GM18868 (cell line): ENCODE measurements around the gene ZNF761.
A peak's percentile ranks its signal among the peaks of the same experiment; 100 is the strongest.
"Not testable (repeated sequence)": the region's sequence is repeated elsewhere in the genome, so short reads cannot be mapped to it uniquely, and the experiment has no call there.

Experiments
- ATAC-seq: cut with Tn5 transposase; IDR thresholded peaks from one replicate; pipeline ENCODE4 v1.9.1; 2021; ENCODE audit warnings: mild to moderate bottlenecking, moderate library complexity; ENCODE audit not compliant: unreplicated experiment

The ZNF761 gene

DNA sequence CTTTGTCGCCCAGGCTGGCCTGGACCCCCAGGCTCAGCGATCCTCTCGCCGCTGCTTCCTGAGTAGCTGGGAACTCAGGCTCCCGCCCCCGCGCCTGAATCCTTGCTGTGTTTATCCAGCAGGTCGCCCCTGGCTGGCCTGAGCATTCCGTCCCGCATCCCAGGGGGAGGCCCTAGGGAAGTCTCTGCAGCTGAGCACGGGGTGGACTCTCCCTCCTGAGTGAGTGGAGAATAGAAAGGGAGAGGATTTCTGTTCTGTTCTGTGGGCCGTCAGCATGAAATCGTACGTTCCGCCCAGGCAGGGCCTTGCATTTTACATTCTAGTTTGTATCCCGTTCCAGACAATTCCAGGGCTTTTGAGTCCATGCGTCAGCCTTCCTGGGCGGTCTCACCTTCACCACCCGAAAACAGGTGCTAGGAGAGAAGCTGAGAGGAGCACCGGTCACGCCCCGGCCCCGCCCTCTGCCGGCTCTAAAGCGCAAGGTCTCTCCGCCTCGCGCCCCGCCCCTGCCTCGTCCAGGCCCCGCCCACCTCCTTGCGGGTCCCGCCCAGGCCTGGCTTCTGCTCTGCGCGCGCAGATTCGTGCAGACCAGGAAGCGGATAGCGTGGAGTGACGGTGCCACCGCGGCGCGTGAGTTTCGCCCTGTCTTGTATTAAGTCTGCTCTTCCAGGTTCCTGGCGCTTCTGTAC lies at the start of gene ZNF761:
ZNF761 (plus strand) TSS at position 586 of the 689 bp plus-strand sequence. CDS start 15,285 bp downstream, outside the sequence.
- peak; percentile 93 for ATAC-seq

DNA sequence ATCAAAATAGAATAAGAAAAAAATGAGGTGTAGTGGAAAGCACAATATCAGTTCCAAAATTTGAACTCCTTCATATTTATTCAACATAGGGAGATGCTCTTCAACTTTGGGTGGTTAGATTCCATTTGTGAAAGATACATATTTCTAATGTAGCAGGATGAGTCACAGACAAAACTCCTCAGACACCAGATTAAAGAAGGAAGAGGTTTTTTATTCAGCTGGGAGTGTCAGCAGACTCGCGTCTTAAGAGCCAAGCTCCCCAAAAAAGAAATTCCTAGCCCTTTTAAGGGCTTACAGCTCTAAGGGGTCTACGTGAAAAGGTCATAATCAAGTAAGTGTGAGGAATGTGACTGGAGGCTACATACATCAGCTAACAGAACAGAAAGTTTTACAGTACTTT lies 43.6 kb upstream of the ZNF761 start:
- no peak for ATAC-seq

DNA sequence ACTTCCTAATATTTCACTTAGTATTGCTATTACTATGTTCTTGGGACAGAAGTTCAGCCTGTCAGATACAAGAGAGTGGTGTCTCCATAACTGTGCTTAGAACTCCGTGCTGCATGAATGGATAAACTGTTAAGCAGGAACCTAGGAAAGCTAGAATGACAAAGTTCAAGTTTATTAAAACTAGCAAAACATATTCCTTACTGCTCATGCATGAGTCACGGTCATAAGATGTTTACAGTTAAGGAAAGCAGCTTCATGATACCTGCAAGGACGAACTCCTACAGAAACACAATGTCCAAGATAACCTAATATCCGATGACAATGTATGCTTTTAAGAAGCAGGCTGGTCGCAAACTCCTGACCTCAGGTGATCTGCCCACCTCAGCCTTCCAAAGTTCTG lies 42.9 kb upstream of the ZNF761 start:
- ATAC-seq, result no peak

DNA sequence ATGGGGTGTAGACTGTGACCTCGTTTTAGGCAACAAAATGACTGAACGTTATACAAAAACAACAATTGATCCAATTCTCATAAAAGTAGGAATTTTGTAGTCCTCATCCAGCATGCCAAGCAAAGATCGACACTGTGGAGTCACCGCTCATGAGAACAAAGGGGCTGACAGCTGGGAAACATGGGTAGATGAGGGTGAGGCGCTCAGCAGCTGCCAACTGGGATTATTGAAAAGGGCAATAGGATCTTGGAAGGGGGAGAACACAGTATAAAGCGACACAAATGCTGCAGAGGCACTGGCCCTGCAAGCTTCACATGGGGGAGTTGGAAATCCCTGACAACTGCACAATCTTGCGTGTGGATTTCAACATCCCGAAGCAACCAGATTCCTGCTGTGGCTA lies 42.2 kb upstream of the ZNF761 start:
- no peak for ATAC-seq

DNA sequence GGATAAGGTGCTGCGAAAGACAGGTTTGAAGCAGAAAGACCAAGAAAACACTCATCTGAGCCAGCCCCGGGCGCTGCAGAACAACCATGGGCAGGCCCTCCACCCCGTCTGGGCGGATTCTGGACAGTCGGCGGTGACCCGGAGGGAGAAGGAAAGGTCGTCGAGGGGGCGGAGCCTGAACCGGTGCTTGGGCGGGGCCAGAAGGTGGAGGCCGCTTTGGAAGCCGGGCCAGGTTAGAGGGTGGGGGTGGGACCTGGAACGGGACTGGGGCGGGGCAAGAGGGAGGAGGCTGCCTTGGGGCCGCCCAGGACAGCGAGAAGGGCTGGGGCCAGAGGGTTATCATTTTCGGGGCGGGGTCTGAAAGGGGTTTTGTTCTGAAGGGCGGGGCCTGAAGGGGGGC lies 41.8 kb upstream of the ZNF761 start:
- no peak for ATAC-seq

DNA sequence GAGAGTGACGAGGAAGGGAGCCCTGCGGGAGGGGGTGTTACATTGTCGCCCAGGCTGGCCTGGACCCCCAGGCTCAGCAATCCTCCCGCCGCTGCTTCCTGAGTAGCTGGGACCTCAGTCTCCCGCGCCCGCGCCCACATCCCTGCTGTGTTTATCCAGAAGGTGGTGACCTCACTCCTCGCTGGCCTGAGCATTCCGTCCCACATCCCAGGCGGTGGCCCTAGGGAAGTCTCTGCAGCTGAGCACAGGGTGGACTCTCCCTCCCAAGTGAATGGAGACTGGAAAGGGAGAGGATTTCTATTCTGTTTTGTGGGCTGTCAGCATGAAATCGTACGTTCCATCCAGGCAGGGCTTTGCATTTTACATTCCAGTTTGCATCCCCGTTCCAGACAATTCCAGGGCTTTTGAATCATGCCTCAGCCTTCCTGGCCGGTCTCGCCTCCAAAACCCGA lies 37.2 kb upstream of the ZNF761 start:
- ATAC-seq, result no peak

DNA sequence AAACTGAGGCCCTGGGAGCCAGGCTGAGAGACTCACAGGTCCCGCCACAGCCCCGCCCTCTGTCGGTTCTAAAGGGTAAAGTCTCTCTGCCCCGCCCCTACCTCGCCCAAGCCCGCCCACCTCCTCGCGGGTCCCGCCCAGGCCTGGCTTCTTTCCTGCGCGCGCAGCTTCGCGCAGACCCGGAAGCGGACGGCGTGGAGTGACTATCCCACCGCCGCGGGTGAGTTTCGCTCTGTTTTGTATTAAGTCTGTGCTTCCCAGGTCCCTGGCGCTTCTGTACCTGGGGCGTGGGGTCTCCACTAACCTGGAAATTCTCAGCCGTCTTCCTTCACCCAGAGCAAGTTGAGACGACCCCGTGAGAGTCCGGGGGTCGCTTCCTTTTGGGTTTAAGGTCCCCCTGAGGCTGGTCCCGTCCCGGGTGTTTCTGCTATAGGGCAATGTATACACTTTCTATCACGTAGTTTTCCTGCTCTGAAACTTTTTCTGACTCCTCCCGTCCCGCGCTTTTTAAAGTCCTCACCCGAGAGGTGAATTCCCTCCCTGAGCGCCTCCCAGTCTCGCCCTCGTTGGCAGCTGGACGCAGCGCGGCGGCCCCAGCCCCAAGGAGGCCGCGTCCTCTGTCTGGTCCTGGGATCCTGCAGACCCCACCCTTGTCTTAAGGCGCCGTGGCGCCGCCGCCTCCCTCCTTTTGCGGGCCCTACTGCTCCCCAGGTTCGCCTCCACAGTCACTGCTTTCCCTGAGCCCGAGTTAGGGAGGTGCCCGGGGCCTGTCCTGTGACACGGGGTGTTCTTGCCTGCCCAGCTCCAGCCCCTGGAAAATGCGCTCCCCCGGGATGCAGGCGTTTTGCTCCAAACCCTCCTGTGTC lies 36.6 kb upstream of the ZNF761 start, which contains the start of gene ZNF765:
ZNF765 (plus strand) TSS at position 176 of the 866 bp plus-strand sequence. CDS start 2,867 bp downstream, outside the sequence.
- peak; percentile 92 for ATAC-seq

DNA sequence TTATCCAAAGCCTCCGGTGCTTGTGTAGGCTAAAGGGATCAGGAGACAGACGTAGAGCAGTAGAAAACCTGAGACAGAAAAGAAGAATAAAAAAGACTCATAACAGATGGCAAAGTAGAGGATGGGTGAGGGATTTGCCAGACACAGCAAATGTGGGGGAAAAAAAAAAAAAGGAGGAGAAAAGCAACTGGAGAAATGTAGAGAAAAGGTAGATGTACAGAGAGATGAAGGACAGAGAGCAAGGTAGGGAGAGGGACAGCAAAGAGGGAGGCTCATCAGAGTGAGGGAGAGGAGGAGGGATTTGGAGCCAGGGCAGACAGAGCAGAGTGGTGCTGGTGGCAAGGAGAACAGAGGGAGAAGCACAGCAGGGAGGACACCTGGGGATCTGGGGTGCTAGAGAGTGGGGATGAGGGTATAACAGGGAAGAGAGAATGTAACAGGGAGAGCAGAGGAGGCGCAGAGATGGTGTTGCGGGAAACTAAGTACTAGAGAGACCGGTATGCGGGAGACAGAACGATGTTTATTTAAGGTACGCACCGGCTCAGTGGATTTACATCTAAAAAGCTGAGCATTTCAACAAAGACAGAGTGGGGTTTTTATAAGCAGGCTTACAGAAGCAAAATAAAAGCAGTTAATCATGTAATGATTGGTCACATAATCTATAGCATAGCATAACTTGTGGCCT lies 35.8 kb upstream of the ZNF761 start:
- not testable (repeated sequence) for ATAC-seq

DNA sequence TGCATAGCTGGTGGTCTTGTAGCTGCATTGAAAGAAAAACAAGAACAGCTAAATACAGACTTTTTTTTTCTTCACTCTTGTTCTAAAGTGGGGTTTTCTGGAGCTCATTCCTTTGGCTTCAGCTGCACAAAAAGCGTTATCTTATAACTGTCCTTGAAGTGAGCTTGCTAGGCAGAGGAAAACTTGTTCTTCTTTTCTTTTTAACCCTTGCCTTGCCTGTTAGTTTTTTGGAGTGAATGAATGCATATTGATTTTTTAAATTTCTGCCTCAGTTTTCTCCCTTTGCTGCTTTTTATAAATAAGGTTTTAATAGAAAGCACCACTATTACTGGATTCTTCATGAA lies 35.3 kb upstream of the ZNF761 start:
- ATAC-seq, result no peak

DNA sequence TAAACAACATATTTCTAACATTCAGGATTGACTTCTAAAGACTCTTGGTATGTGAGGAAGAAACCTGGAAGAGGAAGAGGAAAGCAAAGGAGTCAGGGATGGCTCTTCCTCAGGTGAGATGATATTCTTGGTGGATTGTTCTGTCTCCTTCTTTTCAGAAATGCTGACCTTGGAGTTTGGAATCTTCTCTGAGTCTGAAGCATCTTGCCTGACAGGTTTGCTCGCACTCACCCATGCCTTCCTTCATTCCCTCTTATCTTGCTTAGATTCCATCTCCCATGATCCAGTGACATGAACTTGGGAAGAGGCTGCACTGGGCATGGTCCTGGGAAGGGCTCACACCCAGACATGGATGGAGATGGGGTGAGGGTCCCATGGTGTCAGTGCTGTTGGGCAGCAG lies 33.9 kb upstream of the ZNF761 start:
- not testable (repeated sequence) for ATAC-seq

DNA sequence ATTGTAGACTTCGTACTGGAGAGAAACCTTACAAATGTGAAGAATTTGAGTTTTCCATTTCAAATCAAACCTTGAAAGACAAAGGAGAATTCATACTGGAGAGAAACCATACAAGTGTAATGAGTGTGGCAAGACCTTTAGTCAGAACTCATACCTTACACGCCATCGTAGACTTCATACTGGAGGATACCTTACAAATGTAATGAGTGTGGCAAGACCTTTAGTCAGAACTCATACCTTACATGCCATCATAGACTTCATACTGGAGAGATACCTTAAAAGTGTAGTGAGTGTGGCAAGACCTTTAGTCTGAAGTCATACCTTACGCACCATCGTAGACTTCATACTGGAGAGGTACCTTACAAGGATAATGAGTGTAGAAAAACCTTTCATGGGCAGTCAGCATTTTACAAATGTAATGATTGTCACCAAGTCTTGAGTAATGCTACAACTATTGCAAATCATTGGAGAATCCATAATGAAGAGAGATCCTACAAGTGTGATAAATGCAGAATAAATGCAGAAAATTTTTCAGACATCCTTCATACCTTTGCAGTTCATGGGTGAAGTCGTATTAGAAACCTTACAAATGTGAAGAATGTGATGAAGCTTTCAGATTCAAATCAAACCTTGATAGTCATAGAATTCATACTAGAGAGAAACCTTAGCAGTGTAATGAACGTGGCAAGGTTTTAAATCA lies 22.1 kb upstream of the ZNF761 start:
- no peak for ATAC-seq

DNA sequence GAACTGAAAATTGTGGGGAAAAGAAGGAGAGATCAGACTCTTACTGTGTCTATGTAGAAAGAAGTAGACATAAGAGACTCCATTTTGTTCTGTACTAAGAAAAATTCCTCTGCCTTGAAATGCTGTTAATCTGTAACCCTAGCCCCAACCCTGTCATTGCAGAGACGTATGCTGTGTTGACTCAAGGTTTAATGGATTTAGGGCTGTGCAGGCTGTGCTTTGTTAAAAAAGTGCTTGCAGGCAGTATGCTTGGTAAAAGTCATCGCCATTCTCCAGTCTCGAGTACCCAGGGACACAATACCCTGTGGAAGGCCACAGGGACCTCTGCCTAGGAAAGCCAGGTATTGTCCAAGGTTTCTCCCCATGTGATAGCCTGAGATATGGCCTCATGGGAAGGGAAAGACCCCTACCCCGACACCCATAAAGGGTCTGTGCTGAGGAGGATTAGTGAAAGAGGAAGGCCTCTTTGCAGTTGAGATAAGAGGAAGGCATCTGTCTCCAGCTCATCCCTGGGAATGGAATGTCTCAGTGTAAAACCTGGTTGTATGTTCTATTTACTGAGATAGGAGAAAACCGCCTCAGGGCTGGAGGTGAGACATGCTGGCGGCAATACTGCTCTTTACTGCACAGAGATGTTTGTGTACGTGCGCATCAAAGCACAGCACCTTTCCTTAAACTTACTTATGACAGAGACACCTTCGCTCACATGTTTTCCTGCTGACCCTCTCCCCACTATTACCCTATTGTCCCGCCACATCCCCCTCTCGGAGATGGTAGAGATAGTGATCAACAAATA lies 11.1 kb upstream of the ZNF761 start:
- not testable (repeated sequence) for ATAC-seq

DNA sequence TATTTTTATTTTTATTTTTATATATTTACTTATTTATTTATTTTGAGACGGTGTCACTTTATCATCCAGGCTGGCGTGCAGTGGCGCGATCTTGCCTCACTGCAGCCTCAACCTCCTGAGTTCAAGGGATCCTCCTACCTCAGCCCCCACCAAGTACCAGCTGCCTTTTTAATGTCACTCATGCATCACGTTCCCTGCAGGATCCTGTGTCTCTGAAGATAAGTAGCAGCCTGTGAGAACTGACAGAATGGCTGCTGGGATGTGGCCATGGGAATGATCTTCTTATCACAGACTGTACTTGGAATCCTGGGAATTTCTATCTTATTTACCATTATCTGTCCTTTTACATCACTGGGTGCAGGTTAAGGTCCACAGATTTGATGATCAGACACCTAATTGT lies 9.2 kb upstream of the ZNF761 start:
- no peak for ATAC-seq

DNA sequence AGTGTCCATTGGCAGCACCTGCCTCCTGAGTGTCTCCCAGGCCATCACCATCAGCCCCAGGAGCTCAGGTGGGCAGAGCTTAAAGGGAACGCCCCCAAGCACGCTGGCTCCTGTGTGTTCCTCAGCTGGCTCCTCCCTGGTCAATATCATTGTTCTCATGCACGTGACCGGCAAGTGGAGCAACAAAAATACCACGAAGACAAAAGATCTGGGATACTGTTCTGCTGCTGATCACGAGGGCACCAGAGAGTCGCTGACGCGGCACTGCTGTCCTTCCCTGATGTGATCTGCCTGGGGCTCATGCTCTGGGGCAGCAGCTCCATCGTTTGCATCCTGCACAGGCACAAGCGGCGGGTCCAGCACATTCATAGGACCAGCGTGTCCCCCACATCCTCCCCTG lies 8.7 kb upstream of the ZNF761 start:
- ATAC-seq, result not testable (repeated sequence)

DNA sequence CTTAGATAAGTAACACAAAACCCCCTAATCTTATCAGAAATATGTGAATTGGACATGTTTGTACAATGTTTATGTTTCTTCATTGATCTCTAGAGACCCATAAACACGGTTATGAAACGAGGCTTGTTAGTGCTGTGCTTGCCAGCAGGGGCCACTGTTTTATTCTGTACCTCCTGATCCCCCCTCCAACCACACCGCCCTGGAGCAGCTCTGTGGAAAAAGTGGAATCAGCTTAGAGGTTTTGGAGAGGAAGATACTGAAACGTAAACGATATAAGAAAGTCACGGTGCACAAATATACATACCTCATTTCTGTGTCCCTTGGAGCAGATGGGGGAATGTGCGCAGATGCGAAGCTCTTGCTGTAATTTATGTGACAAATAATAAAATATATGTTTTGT lies 8.1 kb upstream of the ZNF761 start:
- ATAC-seq, result not testable (repeated sequence)

DNA sequence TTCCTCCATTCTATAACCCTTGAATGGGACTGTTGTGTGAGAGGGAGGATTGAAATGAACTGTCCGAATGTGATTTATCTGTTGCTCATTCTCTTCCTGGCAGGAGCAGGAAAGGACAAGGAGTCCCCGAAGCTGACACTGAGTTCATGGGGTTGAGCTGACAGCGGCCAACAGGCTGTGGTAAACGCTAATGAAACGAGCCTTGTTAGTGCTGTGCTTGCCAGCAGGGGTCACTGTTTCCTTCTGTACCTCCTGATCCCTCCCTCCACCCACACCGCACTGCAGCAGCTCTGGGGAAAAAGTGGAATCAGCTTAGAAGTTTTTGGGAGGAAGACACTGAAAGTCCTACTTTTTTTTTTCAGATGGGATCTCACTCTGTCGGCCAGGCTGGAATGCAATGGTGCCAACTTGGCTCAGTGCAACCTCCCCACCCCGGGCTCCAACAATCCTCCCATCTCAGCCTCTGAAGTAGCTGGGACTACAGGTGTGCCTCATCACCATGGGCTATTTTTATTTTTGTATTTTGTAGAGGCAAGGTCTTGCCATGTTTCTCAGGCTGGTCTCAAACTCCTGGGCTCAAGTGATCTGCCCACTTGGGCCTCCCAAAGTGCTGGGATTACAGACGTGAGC lies 6.7 kb upstream of the ZNF761 start:
- no peak for ATAC-seq

DNA sequence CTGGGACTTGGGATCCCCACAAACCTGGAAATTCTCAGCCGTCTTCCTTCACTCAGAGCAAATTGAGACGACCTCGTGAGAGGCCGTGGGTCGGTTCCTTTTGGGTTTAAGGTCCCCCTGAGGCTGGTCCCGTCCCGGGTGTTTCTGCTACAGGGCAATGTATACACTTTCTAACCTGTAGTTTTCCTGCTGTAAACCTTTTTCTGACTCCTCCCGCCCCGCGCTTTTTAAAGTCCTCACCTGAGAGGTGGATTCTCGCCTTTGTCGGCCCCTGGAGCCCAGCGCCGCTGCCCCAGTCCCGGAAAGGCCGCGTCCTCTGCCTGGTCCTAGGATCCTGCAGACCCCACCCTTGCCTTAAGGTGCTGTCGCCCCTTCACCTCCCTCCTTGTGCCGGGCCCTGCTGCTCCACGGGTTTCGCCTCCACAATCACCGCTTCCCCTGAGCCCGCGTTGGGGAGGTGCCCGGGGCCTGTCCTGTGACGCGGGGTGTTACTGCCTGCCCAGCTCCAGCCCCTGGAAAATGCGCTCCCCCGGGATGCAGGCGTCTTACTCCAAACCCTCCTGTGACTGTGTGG lies 391 bp downstream of the ZNF761 start:
- ATAC-seq, result peak; percentile 17

DNA sequence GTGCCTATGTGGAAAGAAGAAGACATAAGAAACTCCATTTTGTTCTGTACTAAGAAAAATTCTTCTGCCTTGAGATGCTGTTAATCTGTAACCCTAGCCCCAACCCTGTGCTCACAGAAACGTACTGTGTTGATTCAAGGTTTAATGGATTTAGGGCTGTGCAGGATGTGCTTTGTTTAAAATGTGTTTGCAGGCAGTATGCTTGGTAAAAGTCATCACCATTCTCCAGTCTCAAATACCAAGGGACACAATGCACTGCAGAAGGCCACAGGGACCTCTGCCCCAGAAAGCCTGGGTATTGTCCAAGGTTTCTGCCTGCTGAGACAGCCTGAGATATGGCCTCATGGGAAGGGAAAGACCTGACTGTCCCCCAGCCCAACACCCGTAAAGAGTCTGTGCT lies 12.0 kb downstream of the ZNF761 start:
- not testable (repeated sequence) for ATAC-seq

DNA sequence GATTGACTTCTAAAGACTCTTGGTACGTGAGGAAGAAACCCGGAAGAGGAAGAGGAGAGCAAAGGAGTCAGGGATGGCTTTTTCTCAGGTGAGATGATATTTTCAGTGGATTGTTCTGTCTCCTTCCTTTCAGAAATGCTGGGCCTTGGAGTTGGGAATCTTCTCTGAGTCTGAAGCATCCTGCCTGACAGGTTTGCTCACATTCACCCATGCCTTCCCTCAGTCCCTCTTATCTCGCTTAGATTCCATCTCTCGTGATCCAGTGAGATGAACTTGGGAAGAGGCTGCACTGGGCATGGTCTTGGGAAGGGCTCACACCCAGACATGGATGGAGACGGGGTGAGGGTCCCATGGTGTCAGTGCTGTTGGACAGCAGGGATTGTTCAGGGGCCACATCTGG lies 15.4 kb downstream of the ZNF761 start:
- not testable (repeated sequence) for ATAC-seq
